ENCODE measurements around the gene MAPKBP1. TPM values are rescaled to one million over a fixed set of nuclear protein-coding genes. Genes with fewer than 3 reads are reported as not detected.
A peak's percentile ranks its signal among the peaks of the same experiment; 100 is the strongest.
"Not testable (repeated sequence)": the region's sequence is repeated elsewhere in the genome, so short reads cannot be mapped to it uniquely, and the experiment has no call there.

Gene MAPKBP1, protein sequence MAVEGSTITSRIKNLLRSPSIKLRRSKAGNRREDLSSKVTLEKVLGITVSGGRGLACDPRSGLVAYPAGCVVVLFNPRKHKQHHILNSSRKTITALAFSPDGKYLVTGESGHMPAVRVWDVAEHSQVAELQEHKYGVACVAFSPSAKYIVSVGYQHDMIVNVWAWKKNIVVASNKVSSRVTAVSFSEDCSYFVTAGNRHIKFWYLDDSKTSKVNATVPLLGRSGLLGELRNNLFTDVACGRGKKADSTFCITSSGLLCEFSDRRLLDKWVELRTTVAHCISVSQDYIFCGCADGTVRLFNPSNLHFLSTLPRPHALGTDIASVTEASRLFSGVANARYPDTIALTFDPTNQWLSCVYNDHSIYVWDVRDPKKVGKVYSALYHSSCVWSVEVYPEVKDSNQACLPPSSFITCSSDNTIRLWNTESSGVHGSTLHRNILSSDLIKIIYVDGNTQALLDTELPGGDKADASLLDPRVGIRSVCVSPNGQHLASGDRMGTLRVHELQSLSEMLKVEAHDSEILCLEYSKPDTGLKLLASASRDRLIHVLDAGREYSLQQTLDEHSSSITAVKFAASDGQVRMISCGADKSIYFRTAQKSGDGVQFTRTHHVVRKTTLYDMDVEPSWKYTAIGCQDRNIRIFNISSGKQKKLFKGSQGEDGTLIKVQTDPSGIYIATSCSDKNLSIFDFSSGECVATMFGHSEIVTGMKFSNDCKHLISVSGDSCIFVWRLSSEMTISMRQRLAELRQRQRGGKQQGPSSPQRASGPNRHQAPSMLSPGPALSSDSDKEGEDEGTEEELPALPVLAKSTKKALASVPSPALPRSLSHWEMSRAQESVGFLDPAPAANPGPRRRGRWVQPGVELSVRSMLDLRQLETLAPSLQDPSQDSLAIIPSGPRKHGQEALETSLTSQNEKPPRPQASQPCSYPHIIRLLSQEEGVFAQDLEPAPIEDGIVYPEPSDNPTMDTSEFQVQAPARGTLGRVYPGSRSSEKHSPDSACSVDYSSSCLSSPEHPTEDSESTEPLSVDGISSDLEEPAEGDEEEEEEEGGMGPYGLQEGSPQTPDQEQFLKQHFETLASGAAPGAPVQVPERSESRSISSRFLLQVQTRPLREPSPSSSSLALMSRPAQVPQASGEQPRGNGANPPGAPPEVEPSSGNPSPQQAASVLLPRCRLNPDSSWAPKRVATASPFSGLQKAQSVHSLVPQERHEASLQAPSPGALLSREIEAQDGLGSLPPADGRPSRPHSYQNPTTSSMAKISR (N-terminal part only)
- total RNA-seq, result 17.0 TPM
- long read RNA-seq, partial matches to known transcripts, result 2 of 6 reads
- long read RNA-seq, other reads (novel, unspliced or antisense), result 4 of 6 reads

DNA sequence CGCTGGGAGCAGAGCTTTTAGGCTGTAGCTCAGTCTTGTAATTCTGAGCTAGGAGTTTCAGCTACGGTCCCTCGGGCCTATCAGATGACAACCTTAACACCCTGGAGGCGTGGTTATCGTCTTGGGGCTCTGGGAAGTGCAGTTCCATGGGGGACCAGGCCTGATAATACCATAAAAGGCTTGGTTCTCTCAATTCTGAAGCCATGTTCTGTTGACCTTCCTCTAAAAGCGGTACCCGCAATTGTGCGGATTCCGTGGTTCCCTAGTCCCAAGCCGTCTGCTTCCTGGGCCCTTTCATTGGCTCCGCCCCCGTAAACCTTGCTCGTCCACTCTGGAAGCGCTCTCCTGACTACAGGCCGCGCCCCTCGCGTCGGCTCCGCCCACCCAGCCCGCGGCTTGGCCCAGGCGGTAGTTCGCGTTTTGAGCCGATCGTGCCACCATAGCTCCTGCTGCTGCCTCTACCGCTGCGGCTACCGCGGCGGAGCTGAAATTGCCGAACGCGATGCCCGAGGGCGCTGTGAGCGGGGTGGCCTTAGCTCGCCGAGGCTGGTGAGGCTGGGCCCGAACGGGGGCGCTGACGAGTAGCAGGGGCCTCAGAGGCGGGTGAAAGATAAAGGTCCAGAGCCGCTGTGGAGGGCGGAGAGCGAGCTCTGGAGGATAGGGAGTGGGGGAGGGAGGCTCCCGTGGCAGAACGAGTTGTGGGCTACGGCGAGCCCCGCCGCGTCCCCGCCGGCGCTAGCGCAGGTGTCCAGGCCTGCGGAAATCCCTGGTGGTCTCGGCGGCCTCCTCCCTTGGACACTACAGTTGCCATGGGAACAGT, at the start of gene MAPKBP1:
Gene MAPKBP1, plus strand, starts transcription at position 423 of the 820 bp plus-strand sequence. CDS start 792 bp downstream, outside the sequence.
- DNase-seq (peak; percentile 98), ATAC-seq (peak; percentile 96)
- intact Hi-C loops (cut with micrococcal nuclease), result loop anchor here (5.0 kb wide), 1 partner anchor 38 kb away; no protein-coding TSS in a partner anchor

DNA sequence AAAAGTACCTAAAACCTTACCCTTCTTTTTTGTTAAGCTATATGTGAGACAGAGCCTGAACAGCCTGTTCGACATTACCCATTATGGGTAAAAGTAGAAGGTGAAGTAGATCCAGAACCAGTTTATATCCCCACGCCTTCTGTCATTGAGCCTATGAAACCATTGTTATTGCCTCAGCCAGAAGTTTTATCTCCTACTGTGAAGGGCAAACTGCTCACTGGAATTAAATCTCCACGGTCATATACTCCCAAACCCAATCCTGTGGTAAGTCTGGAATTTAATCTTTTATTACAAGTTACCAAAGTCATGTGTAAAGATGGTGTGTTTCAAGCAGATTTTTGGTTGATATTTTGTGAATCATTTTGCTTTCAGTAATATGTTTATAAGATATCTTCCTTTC, 47.1 kb upstream of the MAPKBP1 start:
- no peak for DNase-seq
- intact Hi-C loops (cut with micrococcal nuclease), result no loop called here
- peak; percentile 63 for ATAC-seq

DNA sequence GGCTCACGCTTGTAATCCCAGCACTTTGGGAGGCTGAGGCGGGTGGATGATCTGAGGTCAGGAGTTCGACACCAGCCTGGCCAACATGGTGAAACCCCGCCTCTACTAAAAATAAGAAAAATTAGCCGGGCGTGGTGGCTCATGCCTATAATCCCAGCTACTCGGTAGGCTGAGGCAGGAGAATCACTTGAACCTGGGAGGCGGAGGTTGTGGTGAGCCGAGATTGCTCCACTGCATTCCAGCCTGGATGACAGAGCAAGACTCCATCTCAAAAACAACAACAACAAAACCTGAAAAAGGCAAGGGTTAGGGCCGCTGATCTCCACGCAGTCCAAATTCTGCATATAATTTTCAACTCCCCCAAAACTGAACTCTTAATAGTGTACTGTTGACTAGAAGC, 46.2 kb upstream of the MAPKBP1 start:
- ATAC-seq; DNase-seq; intact Hi-C loops (cut with micrococcal nuclease): not testable (repeated sequence)

DNA sequence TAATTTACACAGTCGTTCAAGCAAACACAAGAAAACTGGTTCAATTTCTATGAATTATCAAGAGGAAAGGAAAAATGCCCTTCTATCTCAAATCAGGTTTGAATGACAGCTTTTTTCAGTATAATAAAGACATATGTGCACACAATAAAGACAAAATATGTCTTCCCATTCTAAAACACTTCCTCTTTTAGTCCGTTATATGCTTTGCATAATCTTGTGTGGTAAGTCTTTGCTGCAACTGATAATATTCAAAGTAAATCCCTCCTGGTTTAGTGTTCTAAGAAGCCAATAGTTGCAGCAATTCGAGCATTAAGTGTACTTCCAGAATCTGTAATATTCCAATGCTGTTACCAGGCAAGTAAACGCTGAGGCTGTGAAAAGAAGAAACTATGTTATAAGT, 43.7 kb upstream of the MAPKBP1 start:
- no peak for DNase-seq
- no peak for ATAC-seq

DNA sequence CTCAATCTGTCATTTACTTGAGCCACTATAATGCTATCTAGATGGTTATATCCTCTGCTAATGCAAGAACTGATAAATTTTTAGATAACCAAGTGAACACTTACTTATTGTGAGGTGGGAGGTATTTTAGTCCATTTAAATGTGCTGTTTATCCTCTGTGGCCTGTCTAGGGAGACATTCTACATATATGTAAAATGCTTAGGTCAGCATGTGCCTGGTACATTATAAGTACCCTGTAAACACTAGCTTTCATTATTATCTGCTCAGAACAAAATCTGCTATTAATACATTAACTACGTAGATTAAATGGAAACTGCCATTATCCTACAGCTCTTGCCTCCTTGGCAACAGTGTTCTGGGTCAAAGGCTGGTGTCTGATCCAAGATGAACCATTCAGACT, 41.8 kb upstream of the MAPKBP1 start:
- ATAC-seq, result no peak
- intact Hi-C loops (cut with micrococcal nuclease), result no loop called here
- no peak for DNase-seq

More for the DNA sequence above, 43.7 kb upstream of the MAPKBP1 start:
- intact Hi-C loops (cut with micrococcal nuclease), result no loop called here

DNA sequence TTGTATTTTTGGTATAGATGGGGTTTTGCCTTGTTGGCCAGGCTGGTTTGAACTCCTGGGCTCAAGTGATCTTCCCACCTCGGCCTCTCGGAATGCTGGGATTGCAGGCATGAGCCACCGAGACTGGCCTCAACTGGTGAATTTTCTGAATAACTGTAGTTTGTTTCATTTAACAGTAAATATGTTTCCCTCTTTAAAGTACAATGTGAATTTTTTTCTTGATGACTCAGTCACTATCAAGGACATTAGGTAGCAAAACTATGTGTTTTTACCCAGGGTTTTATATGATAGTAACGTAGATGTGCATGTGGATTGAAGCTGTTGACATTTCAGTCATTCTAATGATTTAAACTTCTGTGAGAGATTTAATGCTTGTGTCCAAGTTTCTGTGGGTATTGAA, 40.2 kb upstream of the MAPKBP1 start:
- no peak for ATAC-seq
- intact Hi-C loops (cut with micrococcal nuclease), result no loop called here
- DNase-seq, result no peak

DNA sequence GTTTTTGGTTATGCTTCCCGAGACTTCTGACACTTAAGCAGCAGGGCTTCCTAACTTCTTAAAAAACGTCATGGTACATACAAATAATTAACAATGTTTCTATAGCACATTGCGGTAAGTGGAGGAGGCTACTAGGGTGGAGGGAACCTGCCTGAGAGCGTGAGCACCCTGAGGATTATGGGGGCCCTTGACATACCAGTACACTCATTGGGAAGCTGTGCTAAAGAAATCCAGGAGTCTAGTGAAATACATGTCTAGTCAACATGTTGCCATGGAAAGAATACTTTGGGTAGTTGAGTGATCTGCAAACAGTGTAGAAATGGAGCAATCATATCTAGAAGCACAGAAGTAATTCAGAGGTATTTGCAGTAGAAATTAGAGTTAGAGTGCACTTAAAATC, 39.2 kb upstream of the MAPKBP1 start:
- ATAC-seq (no peak), DNase-seq (no peak)
- intact Hi-C loops (cut with micrococcal nuclease), result no loop called here

DNA sequence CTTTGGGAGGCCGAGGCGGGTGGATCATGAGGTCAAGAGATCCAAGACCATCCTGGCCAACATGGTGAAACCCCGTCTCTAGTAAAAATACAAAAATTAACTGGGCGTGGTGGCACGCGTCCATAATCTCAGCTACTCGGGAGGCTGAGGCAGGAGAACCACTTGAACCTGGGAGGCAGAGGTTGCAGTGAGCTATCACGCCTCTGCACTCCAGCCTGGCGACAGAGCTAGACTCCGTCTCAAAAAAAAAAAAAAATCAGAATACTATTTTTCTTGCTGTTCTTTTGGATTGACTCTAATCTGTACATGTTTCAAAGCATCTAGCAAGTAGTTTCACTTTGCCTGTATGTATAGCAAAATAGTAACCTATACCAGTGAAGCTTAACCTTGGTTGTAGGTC, 38.8 kb upstream of the MAPKBP1 start:
- DNase-seq; ATAC-seq; intact Hi-C loops (cut with micrococcal nuclease): not testable (repeated sequence)

DNA sequence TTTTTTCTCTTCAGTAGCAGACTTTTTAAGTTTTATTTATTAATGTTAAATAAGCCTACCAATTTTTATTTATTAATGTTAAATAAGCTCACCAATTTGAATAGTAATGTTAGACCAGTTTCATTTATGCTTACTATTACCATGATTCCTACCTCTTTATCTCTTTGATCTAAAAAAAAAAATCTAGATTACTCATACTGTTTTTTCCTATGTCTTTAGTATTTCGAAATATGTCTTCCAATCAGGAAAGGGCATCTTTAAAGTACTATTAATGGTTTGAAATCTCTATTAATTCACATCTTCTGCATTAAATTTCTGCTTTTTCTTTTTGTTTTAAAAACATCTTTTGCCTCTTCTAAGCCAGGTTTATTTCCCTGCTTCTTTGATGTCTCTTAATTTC, 27.5 kb upstream of the MAPKBP1 start:
- ATAC-seq (no peak), DNase-seq (no peak)
- intact Hi-C loops (cut with micrococcal nuclease), result no loop called here

DNA sequence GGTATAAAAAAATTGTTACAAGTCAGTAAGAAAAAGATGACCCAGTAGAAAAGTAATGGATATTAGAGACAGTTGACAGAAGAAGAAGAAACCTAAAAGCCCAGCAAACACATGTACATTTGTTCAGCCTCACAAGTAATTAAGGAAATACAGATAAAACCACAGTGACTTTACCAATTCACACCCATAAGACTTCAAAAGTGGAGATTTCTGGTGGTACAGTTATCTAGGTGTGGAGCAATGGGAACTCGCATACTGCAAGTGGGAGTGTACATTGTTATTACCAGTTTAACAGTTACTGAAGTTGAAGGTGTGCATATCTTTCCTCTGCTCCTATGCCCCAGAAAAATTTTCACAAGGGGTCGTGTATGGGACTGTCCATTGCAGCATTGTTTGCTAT, 18.1 kb upstream of the MAPKBP1 start:
- intact Hi-C loops (cut with micrococcal nuclease), result no loop called here
- ATAC-seq (no peak), DNase-seq (no peak)

DNA sequence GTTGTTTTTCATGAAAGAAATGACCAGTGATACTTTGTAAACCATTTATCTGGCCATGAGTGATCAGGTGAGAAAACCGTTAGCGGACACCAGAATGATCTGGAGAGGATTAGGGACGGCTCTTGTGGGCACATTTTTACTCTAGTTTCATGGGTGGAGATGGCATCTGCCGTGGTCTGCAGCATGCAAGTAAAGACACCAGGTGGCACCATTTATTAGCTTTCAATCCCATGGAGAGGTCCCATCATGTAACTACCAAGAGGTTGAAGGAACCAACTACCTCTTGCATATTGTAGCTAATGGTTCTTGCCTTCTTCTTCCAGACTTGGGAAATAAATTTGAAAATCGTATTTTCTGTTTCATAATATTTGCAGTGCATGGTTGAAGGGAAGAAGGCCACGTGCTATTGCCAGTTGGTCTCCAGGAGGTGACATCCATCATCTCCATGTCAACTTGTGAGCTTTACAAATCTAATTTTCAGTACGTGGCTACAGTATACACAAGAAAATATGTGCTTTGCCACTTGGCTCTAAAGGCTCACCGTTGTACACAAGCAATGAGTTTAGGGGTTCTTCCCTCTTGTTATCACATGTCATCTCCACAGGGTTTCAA, 1.5 kb upstream of the MAPKBP1 start:
- peak; percentile 50 for ATAC-seq
- intact Hi-C loops (cut with micrococcal nuclease), result loop anchor here (5.0 kb wide), 1 partner anchor 39 kb away; no protein-coding TSS in a partner anchor
- no peak for DNase-seq

DNA sequence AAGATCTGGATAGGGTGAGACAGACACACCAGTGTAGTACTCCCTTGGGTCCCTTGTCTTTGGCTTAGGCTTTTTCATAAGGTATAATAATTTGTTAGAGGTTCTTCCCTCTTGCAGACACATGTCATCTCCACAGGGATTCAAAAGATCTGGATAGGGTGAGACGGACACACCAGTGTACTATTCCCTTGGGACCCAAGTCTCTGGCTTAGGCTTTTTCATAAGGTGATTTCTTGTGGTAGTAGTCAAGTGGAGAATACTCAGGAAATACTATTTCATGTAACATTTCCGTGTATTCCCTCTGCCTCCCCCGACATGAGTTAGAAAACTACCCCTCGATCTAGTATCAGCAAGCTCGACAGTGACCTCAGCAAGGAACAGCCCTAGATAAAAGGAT, 954 bp upstream of the MAPKBP1 start:
- no peak for ATAC-seq
- intact Hi-C loops (cut with micrococcal nuclease), result loop anchor here (5.0 kb wide), 1 partner anchor 39 kb away; no protein-coding TSS in a partner anchor

DNA sequence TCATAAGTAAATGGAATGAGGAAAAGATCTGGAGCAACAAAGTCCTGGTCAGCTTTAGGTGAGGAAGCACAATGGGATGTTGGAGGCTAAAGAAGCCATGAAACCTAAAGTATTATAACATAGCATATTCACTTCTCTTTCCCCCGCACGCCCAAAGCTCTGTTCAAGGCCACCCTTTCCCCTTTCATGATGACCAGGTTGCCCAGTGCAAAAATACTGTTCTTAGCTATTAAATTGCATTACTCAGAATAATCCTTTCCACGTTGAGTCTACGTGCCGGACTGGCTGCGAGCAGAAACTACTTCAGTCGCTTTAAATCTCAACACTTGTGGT, 589 bp upstream of the MAPKBP1 start:
- ATAC-seq (no peak), DNase-seq (no peak)
- intact Hi-C loops (cut with micrococcal nuclease), result loop anchor here (5.0 kb wide), 1 partner anchor 39 kb away; no protein-coding TSS in a partner anchor

More for the DNA sequence above, 954 bp upstream of the MAPKBP1 start:
- no peak for DNase-seq

DNA sequence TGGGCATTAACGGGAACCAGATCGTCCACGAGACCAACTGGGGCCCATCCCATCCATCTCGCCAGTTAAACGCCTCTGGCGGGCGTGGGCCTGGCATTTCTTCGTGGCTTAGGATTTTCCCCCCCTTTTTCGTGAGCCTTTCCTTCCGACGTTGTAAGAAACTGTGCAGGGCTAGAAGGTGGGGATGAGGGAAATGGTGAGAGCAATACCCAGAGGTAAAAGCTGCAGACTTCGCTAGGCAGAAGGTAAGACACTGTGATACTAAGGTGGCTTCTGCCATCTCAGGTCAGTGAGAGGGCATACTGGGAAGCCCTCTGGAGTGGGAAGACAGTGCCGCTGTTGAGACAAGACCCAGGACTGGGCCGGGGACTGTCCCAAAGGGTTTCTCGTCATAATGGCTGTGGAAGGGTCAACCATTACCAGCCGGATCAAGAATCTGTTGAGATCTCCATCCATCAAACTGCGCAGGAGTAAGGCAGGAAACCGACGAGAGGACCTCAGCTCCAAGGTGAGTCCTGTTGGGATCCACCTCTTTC, 666 bp downstream of the MAPKBP1 start:
- ATAC-seq, result peak; percentile 12
- no peak for DNase-seq
- intact Hi-C loops (cut with micrococcal nuclease), result loop anchor here (5.0 kb wide), 1 partner anchor 37 kb away; no protein-coding TSS in a partner anchor

DNA sequence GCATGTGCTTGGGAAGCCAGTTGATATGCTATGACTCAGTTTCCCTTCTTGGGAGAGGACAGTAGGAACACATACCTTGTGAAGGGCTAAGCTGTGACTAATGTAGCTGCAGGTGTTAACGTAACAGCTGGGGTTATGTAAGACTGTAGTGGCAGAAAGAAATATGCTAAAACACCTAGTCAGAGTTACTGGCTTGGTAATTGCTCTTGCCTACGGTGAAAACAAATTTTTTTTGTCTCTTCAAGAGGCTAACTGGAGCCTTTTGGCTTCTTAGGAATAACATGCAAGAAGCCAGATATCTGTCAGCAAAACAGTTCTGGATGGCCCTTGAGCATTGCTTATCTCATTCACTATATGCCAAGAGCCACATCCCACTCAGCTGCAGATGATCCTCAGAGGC, 1.4 kb downstream of the MAPKBP1 start:
- intact Hi-C loops (cut with micrococcal nuclease), result no loop called here
- DNase-seq (no peak), ATAC-seq (no peak)

DNA sequence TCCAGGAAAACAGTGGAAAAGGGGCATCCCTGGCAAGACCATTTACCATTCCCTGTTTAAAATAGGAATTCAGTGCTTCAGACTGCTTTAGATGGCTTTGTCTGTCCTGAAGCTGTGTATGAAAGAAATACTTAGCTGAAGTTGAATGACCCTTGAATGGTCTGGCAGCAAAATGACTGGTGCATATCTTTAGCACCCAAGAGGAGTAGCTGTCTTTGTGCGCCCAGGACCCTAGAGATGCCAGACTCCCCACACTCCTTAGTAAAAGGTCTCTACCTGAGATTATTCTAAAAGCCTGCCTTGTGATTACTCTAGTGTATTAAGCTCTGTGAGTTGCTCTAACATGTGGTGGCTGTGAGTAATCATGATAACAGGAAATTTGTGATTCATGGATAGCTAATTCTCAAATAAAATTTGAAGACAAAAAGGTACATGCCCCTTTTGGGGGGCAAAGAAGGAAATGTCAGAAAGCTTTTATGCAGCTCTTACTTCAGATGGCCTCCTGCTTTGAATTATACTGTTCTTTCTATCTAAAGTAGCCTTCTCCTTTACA, 3.2 kb downstream of the MAPKBP1 start:
- intact Hi-C loops (cut with micrococcal nuclease), result no loop called here
- no peak for ATAC-seq
- DNase-seq, result no peak

DNA sequence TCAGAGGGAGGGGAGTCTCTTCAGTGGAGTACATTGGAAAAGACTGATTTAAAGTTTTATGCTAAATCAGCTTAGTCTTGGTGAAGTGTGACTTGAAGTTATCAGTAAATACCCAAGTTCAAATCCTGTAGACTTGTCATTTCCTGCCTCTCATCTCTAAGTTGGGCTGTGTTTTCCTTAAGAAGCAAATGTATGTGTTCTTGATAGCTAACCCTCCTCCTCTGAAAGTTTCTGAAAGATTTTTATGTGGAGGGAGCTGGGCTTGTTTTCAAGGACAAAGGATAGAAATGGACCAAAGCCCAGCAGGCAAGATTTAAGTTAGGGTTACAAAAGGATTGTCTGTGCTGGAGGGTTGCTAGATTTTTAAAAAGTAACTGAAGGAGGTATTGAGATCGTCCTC, 4.2 kb downstream of the MAPKBP1 start:
- no peak for ATAC-seq
- no peak for DNase-seq
- intact Hi-C loops (cut with micrococcal nuclease), result no loop called here
